NCI-H446 treated with DMSO at 0.1 percent for 48 hours (cell line): ENCODE measurements around the gene SPTBN1.
"Not testable (repeated sequence)": the region's sequence is repeated elsewhere in the genome, so short reads cannot be mapped to it uniquely, and the experiment has no call there.

Experiments
- DNase-seq: peaks from one replicate; lab custom pipeline; 2025; lab: John Stamatoyannopoulos, UW

SPTBN1 gene

DNA sequence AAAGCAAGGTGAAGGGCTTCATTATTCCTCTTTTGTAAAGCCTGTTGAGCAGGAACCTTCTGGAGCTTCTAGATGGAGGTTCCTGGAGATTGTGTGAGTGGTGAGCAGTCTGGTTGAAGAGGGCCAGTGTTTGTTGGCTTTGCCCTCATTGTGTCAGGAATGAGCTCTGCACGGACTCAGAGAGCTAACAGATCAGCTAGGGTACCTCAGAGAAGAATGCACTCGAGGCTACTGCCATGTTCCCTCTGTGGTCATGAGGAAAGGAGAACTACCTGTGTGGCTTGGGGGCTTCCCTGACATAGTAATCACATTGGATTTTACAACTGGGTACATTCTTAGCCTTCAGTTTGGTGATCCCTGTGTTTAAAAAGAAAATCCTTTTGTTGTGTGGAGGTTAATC, 46.6 kb downstream of the SPTBN1 start:
- DNase-seq = no peak

DNA sequence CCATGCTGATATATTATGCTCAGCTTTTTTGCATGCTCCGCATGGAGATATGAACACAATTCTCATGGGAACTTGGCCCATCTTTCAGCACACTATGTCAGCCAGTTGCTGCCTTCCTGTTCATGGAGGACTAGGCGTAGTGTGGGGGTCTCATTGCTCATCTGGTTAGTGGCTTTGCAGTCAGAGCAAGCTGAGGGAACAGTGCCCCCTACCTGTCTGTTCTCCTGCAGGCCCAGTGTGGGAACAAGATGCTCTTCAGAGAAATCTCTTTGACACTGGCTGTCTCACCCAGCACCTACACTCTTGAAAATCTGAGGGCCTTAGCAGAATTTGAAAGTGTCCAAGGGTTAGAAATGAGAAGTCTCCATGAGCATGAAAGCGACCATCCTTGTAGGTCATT, 47.1 kb downstream of the SPTBN1 start:
- DNase-seq = no peak

GRCh38 chr2:54503828-54504227, 47.7 kb downstream of the SPTBN1 start:
- DNase-seq = no peak

DNA sequence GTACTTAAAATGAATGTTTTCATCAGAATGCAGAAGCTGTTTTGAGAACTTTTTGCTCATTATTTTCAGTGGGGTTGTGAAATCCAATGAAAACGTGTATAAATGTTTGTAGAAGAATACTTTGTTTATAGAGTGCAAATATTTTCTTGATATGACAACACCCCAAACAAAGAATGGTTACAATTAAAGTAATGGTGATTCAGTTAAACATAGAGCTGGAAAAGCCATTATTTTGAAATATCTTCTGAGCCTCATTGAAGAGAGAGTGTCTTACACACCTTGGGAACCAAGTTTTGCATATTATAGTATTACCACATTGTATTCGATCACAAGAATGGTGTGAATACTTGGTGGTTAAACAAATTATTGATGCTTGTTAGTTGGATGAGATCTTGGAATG, 48.7 kb downstream of the SPTBN1 start:
- DNase-seq = no peak

GRCh38 chr2:54508541-54508940, 52.4 kb downstream of the SPTBN1 start:
- no peak for DNase-seq

- DNase-seq = not testable (repeated sequence)
These were observed 52.9 kb downstream of the SPTBN1 start for GRCh38 chr2:54509043-54509442.

GRCh38 chr2:54510916-54511315, 54.8 kb downstream of the SPTBN1 start:
- no peak for DNase-seq

DNA sequence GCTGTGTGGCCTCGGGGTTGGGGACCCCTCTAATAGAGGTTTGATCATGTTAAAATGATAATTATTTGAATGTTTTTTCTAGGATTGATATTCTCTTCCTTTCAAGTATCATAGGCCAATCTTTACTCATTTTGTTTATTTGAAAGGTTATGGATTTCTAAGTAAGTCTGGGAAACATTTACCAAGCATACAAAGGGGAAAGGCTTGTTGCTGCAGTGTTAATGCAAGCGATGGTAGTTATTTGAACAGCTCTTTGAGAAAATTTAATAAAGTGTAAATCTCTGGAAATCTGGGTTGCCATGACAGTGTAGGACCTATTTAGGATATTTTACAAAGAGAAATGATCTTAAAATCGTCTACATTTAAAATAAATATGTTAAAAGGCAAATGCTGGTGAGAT, 56.1 kb downstream of the SPTBN1 start:
- no peak for DNase-seq

- DNase-seq = no peak
These were observed 56.7 kb downstream of the SPTBN1 start for GRCh38 chr2:54512663-54513362.

- no peak for DNase-seq
These were observed 57.2 kb downstream of the SPTBN1 start for GRCh38 chr2:54513363-54513715.

DNA sequence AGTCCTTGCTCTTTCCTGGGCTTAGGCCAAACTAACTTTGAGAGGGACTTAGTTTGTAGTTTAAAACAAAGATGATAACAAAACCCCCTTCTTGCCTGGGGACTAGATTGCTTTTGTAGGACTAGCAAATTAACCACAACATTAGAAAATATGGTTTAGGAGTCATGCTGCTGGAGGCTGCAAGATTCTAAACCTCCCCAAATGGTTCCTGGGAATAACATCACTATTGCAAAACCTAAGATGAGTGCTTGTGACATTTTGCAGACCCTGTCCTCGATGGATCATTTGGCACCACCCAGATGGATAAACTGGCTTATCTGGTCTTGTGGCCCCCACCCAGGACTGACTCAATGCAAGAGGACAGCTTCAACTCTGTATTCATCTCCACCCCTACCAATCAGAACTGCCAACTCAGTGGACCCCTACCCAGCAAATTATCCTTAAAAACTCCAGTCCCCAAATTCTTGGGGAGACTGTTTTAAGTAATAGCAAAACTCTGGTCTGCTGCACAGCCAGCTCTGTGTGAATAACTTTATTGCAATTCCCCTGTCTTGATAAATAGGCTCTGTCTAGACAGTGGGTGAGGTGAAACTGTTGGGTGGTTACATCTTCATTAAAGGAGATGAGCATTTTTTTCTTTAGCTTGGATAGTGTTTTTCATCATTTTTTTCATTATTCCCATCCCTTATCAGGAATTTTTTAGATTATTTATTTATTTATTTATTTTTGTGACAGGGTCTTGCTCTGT, 58.9 kb downstream of the SPTBN1 start:
- DNase-seq = no peak

DNA sequence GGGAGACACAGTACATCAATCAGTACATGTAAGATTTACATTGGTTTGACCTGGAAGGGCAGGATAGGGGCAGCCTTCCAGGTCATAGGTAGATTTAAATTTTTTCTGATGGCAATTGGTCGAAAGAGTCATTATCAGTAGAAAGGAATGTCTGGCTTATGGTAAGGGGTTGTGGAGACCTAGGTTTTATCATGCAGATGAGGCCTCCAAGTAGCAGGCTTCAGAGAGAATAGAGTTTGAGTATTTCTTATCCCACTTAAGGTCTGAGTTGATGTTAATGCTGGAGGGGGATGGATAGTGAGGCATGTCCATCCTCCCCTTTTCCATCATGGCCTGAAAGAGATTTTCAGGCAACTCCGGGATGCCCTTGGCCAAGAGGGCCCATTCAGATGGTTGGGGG, 60.7 kb downstream of the SPTBN1 start:
- DNase-seq = no peak

- not testable (repeated sequence) for DNase-seq
These were observed 61.9 kb downstream of the SPTBN1 start for GRCh38 chr2:54518016-54518415.

GRCh38 chr2:54518430-54518829, 62.3 kb downstream of the SPTBN1 start:
- DNase-seq = no peak

- no peak for DNase-seq
These were observed 63.8 kb downstream of the SPTBN1 start for GRCh38 chr2:54519841-54520459.

DNA sequence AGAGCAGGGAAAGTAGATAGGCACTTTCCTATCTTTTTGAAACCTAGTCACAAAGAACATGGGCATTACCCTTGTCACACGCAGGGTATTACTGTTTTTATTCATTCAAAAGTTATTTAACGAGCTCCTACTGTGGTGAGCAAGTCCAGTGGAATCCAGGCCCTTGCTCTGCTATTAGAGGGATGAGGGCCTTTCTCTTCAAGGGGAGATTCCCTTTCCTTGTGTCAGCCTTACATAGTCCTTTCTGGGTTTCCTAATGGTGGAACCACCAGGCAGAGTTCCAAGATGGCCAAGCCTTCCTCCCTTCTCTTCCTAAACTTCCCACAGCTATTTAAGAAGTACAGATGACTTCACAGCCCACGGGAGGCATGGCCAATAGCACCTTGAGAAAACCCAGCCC, 64.6 kb downstream of the SPTBN1 start:
- no peak for DNase-seq

GRCh38 chr2:54522624-54523281, 66.6 kb downstream of the SPTBN1 start:
- DNase-seq = no peak

GRCh38 chr2:54523324-54523959, 67.3 kb downstream of the SPTBN1 start:
- DNase-seq = no peak

GRCh38 chr2:54524226-54524991, 68.3 kb downstream of the SPTBN1 start:
- DNase-seq = no peak

- DNase-seq = no peak
These were observed 69.2 kb downstream of the SPTBN1 start for GRCh38 chr2:54525321-54525720.

DNA sequence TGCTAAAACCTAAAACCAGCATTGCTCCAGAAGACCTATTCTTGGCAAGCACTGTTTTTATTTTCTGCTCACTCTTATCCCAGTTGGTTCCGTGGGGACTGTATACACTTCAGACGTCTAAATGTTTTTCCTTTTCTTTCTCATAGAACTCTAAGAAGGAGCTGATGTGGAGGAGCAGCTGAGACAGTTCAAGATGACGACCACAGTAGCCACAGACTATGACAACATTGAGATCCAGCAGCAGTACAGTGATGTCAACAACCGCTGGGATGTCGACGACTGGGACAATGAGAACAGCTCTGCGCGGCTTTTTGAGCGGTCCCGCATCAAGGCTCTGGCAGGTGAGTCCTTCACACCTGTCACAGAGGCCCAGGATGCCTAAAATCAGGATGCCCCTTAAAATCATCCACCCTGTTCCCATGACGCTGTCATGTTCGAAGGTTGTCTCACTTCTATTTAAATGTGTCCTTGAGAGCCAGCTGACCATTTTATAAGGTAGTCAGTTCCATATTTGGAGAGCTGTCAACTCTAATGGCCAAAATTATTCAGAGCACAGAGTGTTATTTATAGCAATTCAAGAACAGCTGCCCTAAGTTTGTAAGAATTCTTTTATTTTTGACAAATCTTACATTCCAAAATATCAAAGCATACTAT, 70.2 kb downstream of the SPTBN1 start:
- no peak for DNase-seq
